ES-I3 (cell line): Measurements from ENCODE around the gene CTDSPL.

Experiments
- H3K36me3 ChIP-seq: 2 replicates; pipeline ENCODE4 v1.6.1; 2013; ENCODE audit warnings: mild to moderate bottlenecking, low read length, control low read depth, moderate library complexity; ENCODE audit not compliant: insufficient read depth
- H3K4me1 ChIP-seq: 2 replicates; pipeline ENCODE4 v1.6.1; 2013; ENCODE audit warnings: mild to moderate bottlenecking, control low read depth, low read length; ENCODE audit not compliant: insufficient read depth
- H3K9ac ChIP-seq: 2 replicates; pipeline ENCODE4 v1.6.1; 2013; ENCODE audit warnings: low read depth, mild to moderate bottlenecking, low read length, moderate library complexity
- H3K9me3 ChIP-seq: 2 replicates; pipeline ENCODE4 v1.6.1; 2013; ENCODE audit warnings: mild to moderate bottlenecking, low read length, moderate library complexity; ENCODE audit not compliant: control insufficient read depth, insufficient read depth

Gene CTDSPL

GRCh38 chr3:38007754-38008090 is 146.0 kb downstream of the CTDSPL start:
- no peaks in the 10 kb centered on the region for H3K4me1 ChIP-seq
- no peak overlapping the region for H3K9ac ChIP-seq
- H3K36me3 ChIP-seq: no peaks in the 10 kb centered on the region
- no peaks in the 10 kb centered on the region for H3K9me3 ChIP-seq

GRCh38 chr3:38008191-38008701 is 146.6 kb downstream of the CTDSPL start:
- Histone ChIP-seq H3K9me3 (no peaks in the 10 kb centered on the region), H3K4me1 (no peaks in the 10 kb centered on the region), H3K36me3 (no peaks in the 10 kb centered on the region), H3K9ac (no peak overlapping the region)

- Histone ChIP-seq H3K36me3 (no peaks in the 10 kb centered on the region), H3K4me1 (no peaks in the 10 kb centered on the region), H3K9me3 (no peaks in the 10 kb centered on the region), H3K9ac (no peak overlapping the region)
Measured at GRCh38 chr3:38008971-38009580, 147.4 kb downstream of the CTDSPL start.

GRCh38 chr3:38009807-38010591 is 148.3 kb downstream of the CTDSPL start:
- no peaks in the 10 kb centered on the region for H3K9me3 ChIP-seq
- no peaks in the 10 kb centered on the region for H3K36me3 ChIP-seq
- H3K9ac ChIP-seq: no peak overlapping the region
- H3K4me1 ChIP-seq: no peaks in the 10 kb centered on the region

- no peaks in the 10 kb centered on the region for H3K4me1 ChIP-seq
Measured at GRCh38 chr3:38011111-38011510, 149.4 kb downstream of the CTDSPL start.

GRCh38 chr3:38015485-38015884 is 153.8 kb downstream of the CTDSPL start:
- H3K9ac ChIP-seq: no peak overlapping the region
- no peaks in the 10 kb centered on the region for H3K9me3 ChIP-seq
- no peaks in the 10 kb centered on the region for H3K36me3 ChIP-seq
- no peaks in the 10 kb centered on the region for H3K4me1 ChIP-seq

More at GRCh38 chr3:38011111-38011510, 149.4 kb downstream of the CTDSPL start:
- H3K36me3 ChIP-seq: no peaks in the 10 kb centered on the region
- H3K9ac ChIP-seq: no peak overlapping the region
- H3K9me3 ChIP-seq: no peaks in the 10 kb centered on the region

- H3K9ac ChIP-seq: no peak overlapping the region
- H3K36me3 ChIP-seq: no peaks in the 10 kb centered on the region
- H3K4me1 ChIP-seq: no peaks in the 10 kb centered on the region
- H3K9me3 ChIP-seq: no peaks in the 10 kb centered on the region
Measured at GRCh38 chr3:38015984-38016383, 154.3 kb downstream of the CTDSPL start.

- Histone ChIP-seq H3K9me3 (no peaks in the 10 kb centered on the region), H3K9ac (no peak overlapping the region), H3K36me3 (no peaks in the 10 kb centered on the region), H3K4me1 (no peaks in the 10 kb centered on the region)
Measured at GRCh38 chr3:38016410-38016809, 154.7 kb downstream of the CTDSPL start.

GRCh38 chr3:38016847-38017444 is 155.3 kb downstream of the CTDSPL start:
- H3K9me3 ChIP-seq: no peaks in the 10 kb centered on the region
- H3K4me1 ChIP-seq: no peaks in the 10 kb centered on the region
- no peak overlapping the region for H3K9ac ChIP-seq
- no peaks in the 10 kb centered on the region for H3K36me3 ChIP-seq

GRCh38 chr3:38017445-38018295 is 156.0 kb downstream of the CTDSPL start:
- Histone ChIP-seq H3K9me3 (no peaks in the 10 kb centered on the region), H3K9ac (no peak overlapping the region), H3K4me1 (no peaks in the 10 kb centered on the region), H3K36me3 (no peaks in the 10 kb centered on the region)

GRCh38 chr3:38018296-38019266 is 156.9 kb downstream of the CTDSPL start:
- no peaks in the 10 kb centered on the region for H3K4me1 ChIP-seq
- no peaks in the 10 kb centered on the region for H3K9me3 ChIP-seq
- H3K36me3 ChIP-seq: no peaks in the 10 kb centered on the region
- H3K9ac ChIP-seq: no peak overlapping the region

GRCh38 chr3:38019658-38020341 is 158.1 kb downstream of the CTDSPL start:
- H3K9ac ChIP-seq: no peak overlapping the region
- H3K36me3 ChIP-seq: no peaks in the 10 kb centered on the region
- H3K9me3 ChIP-seq: no peaks in the 10 kb centered on the region
- no peaks in the 10 kb centered on the region for H3K4me1 ChIP-seq

- no peaks in the 10 kb centered on the region for H3K36me3 ChIP-seq
- no peak overlapping the region for H3K9ac ChIP-seq
- no peaks in the 10 kb centered on the region for H3K9me3 ChIP-seq
- H3K4me1 ChIP-seq: no peaks in the 10 kb centered on the region
Measured at GRCh38 chr3:38020342-38020726, 158.7 kb downstream of the CTDSPL start.
